NCI-H748 (cell line): Measurements from ENCODE around the gene PSMD13.

Source experiments
- DNase-seq: peaks from one replicate; lab custom pipeline; 2025; ENCODE audit not compliant: unreplicated experiment; lab: John Stamatoyannopoulos, UW

Gene PSMD13

GRCh38 chr11:297586-298405 lies 61.0 kb downstream of the PSMD13 start:
- DNase-seq: no peak

DNA sequence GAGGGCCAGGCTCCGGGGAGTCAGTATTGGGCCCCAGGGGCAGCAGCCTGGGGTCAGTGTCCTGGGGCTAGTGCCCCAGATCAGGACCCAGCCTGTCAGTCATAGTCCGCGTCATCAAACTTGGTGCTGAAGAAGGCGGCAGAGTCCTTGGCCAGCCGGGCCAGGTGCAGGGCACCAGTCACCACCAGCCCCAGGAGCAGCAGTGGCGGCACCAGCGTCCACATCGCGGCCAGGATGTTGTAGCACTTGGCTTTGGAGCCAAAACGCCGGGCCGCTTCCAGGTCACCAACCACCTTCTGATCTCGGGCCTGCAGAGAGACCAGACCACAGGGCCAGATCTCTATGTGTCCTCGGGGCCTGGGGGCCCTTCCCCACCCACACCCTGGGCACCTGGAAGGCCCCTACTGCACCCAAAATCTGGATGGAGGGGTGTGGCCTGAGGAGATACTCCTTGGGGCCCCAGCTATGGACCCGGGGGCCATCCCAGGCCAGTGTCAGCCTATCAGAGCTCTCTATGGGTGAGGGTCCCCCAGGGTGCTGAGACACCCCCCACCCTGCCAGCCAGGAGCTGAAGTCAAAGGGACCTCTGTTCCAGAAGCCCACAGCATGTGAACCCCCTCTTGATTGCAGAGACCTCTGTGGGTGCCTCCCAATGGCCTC lies 61.8 kb downstream of the PSMD13 start:
- DNase-seq: no peak

DNA sequence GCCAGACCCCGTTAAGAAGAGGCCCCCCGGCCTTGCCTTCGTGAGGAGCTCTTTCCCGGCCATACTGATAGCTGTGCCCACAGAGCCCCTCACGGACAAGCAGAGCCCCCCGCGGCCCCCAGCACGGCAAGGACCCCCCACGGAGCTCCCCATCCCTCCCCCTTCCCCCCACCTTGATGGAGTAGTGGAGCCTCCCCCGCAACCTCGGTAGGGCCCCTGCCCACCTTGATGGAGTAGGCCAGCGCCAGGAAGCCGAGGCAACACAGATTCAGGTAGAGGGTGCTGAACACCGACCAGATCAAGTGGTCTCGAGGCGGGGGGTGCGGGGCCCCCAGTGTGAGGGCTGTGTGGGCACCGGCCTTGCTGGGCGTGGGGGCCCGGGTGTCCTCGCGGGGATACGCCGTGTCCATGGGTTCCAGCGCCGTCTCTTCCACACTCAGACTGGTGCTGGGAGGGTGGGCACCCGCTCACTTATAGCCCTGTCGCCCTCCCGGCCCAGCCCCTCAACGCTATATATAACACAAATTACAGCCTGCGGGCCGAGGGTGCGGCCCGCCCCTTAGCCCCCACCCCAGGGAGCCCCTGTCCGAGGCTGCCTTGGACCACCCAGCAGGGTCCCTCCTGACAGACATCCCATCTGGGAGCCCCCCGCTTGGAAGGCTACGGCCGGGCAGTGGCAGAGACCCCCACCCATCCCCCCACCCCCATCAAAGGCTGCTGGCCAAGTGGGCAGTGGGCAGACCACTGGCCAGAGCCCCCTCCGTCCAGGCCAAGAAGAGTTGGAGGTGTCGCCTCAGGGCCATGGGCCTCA lies 62.5 kb downstream of the PSMD13 start, which contains the start of gene IFITM5:
Gene IFITM5, minus strand, starts transcription at position 446 of the 811 bp plus-strand sequence. Its CDS starts 36 bp downstream, at position 410.
- no peak for DNase-seq

GRCh38 chr11:299951-300735 lies 63.4 kb downstream of the PSMD13 start:
- DNase-seq: no peak
